Measurements from ENCODE around the gene SKIC8.

DNA sequence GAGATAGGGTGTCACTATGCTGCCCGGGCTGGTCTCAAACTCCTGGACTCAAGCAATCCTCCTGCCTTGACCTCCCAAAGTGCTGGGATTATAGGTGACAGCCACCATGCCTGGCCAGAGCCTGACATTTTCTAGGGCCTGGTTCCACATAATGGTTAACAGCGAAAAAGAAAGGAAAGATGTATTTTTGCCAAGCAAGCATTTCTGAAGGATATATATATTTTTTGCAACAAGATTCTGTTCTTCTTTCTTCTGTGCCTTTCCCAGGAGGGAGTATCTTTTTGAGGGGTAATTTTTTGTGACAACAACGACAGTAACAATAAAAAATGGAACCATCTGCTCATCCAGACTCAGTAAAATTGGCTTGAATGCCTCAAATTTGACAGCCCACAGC is 43.4 kb downstream of the SKIC8 start:
- TF ChIP-seq, protein P1, sequence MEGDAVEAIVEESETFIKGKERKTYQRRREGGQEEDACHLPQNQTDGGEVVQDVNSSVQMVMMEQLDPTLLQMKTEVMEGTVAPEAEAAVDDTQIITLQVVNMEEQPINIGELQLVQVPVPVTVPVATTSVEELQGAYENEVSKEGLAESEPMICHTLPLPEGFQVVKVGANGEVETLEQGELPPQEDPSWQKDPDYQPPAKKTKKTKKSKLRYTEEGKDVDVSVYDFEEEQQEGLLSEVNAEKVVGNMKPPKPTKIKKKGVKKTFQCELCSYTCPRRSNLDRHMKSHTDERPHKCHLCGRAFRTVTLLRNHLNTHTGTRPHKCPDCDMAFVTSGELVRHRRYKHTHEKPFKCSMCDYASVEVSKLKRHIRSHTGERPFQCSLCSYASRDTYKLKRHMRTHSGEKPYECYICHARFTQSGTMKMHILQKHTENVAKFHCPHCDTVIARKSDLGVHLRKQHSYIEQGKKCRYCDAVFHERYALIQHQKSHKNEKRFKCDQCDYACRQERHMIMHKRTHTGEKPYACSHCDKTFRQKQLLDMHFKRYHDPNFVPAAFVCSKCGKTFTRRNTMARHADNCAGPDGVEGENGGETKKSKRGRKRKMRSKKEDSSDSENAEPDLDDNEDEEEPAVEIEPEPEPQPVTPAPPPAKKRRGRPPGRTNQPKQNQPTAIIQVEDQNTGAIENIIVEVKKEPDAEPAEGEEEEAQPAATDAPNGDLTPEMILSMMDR (IDR thresholded peaks at IDR 0.05; ENCODE audit: low read length) = no peak
- TF ChIP-seq EZH2phosphoT487 (IDR thresholded peaks at IDR 0.05; ENCODE audit: low read length) = no peak
- TF ChIP-seq EZH2 (optimal IDR thresholded peaks at IDR 0.05; ENCODE audit: low read depth, low read length) = no peak

Measured in MM.1S (cell line).